ENCODE measurements around the gene ZNF462. TPM values are rescaled to one million over a fixed set of nuclear protein-coding genes. Genes with fewer than 3 reads are reported as not detected.

The ZNF462 gene
- total and polyA plus RNA-seq, 4 donors = 1.3 to 24.0 (median 9.2) TPM

GRCh38 chr9:106906129-106906528 lies 43.2 kb downstream of the ZNF462 start:
- Histone ChIP-seq H3K27ac (ENCODE audit: low read depth in 1 of 2, low read length in 2 of 2) (no peak overlapping the region), H3K9me3 (ENCODE audit: control insufficient read depth, low read length) (no peaks in the 10 kb centered on the region), H3K36me3 (ENCODE audit: control insufficient read depth in 1 of 2, insufficient read depth in 2 of 2, low read length in 1 of 2) (no peaks in the 10 kb centered on the region), H3K27me3 (ENCODE audit: control insufficient read depth in 1 of 2, insufficient read depth in 2 of 2, low read length in 1 of 2) (no peaks in the 10 kb centered on the region), H3K4me1 (ENCODE audit: control insufficient read depth in 1 of 2, insufficient read depth in 2 of 2, low read length in 2 of 2) (no peaks in the 10 kb centered on the region), H3K4me3 (ENCODE audit: low read length in 2 of 2) (no peak overlapping the region)
- WGBS, 2 donors = 55 to 71% methylated on average over 3 of the region's 3 CpGs
- ATAC-seq (ENCODE audit: low FRiP score) (no peak), DNase-seq (no peak)
- intact Hi-C loops (cut with DNase I) = no loop called here

- no peaks in the 10 kb centered on the region for H3K27me3 ChIP-seq (ENCODE audit: control insufficient read depth in 1 of 2, insufficient read depth in 2 of 2, low read length in 1 of 2)
- no peak overlapping the region for H3K27ac ChIP-seq (ENCODE audit: low read depth in 1 of 2, low read length in 2 of 2)
- H3K4me3 ChIP-seq (ENCODE audit: low read length in 2 of 2) = no peak overlapping the region
- no peaks in the 10 kb centered on the region for H3K9me3 ChIP-seq (ENCODE audit: control insufficient read depth, low read length)
- DNase-seq (no peak), ATAC-seq (ENCODE audit: low FRiP score) (no peak)
- 84 to 87% methylated on average over 6 of the region's 6 CpGs for WGBS, 2 donors
- no peaks in the 10 kb centered on the region for H3K36me3 ChIP-seq (ENCODE audit: control insufficient read depth in 1 of 2, insufficient read depth in 2 of 2, low read length in 1 of 2)
- intact Hi-C loops (cut with DNase I) = no loop called here
- H3K4me1 ChIP-seq (ENCODE audit: control insufficient read depth in 1 of 2, insufficient read depth in 2 of 2, low read length in 2 of 2) = no peaks in the 10 kb centered on the region
Measured at GRCh38 chr9:106911951-106912350, 49.0 kb downstream of the ZNF462 start.

- no peak overlapping the region for H3K27ac ChIP-seq (ENCODE audit: low read depth in 1 of 2, low read length in 2 of 2)
- ATAC-seq (ENCODE audit: low FRiP score) (no peak), DNase-seq (no peak)
- no peak overlapping the region for H3K4me3 ChIP-seq (ENCODE audit: low read length in 2 of 2)
- H3K36me3 ChIP-seq (ENCODE audit: control insufficient read depth in 1 of 2, insufficient read depth in 2 of 2, low read length in 1 of 2) = no peaks in the 10 kb centered on the region
- intact Hi-C loops (cut with DNase I) = no loop called here
- no peaks in the 10 kb centered on the region for H3K4me1 ChIP-seq (ENCODE audit: control insufficient read depth in 1 of 2, insufficient read depth in 2 of 2, low read length in 2 of 2)
- H3K9me3 ChIP-seq (ENCODE audit: control insufficient read depth, low read length) = no peaks in the 10 kb centered on the region
- no peaks in the 10 kb centered on the region for H3K27me3 ChIP-seq (ENCODE audit: control insufficient read depth in 1 of 2, insufficient read depth in 2 of 2, low read length in 1 of 2)
- WGBS, 2 donors = 81 to 85% methylated on average over 5 of the region's 5 CpGs
Measured at GRCh38 chr9:106913276-106913675, 50.3 kb downstream of the ZNF462 start.

- no peak overlapping the region for H3K27ac ChIP-seq (ENCODE audit: low read depth in 1 of 2, low read length in 2 of 2)
- H3K4me3 ChIP-seq (ENCODE audit: low read length in 2 of 2) = no peak overlapping the region
- no peaks in the 10 kb centered on the region for H3K27me3 ChIP-seq (ENCODE audit: control insufficient read depth in 1 of 2, insufficient read depth in 2 of 2, low read length in 1 of 2)
- H3K9me3 ChIP-seq (ENCODE audit: control insufficient read depth, low read length) = no peaks in the 10 kb centered on the region
- peaks cover 0 to under 1% of the 10 kb centered on the region in 2 donors for H3K4me1 ChIP-seq (ENCODE audit: control insufficient read depth in 1 of 2, insufficient read depth in 2 of 2, low read length in 2 of 2)
- ATAC-seq (ENCODE audit: low FRiP score) (no peak), DNase-seq (no peak)
- no peaks in the 10 kb centered on the region for H3K36me3 ChIP-seq (ENCODE audit: control insufficient read depth in 1 of 2, insufficient read depth in 2 of 2, low read length in 1 of 2)
- intact Hi-C loops (cut with DNase I) = no loop called here
- WGBS, 2 donors = 86 to 97% methylated on average over 3 of the region's 3 CpGs
Measured at GRCh38 chr9:106915851-106916250, 52.9 kb downstream of the ZNF462 start.

GRCh38 chr9:106916466-106917235 lies 53.7 kb downstream of the ZNF462 start:
- Histone ChIP-seq H3K36me3 (ENCODE audit: control insufficient read depth in 1 of 2, insufficient read depth in 2 of 2, low read length in 1 of 2) (no peaks in the 10 kb centered on the region), H3K27me3 (ENCODE audit: control insufficient read depth in 1 of 2, insufficient read depth in 2 of 2, low read length in 1 of 2) (no peaks in the 10 kb centered on the region), H3K4me3 (ENCODE audit: low read length in 2 of 2) (no peak overlapping the region), H3K27ac (ENCODE audit: low read depth in 1 of 2, low read length in 2 of 2) (no peak overlapping the region), H3K9me3 (ENCODE audit: control insufficient read depth, low read length) (no peaks in the 10 kb centered on the region), H3K4me1 (ENCODE audit: control insufficient read depth in 1 of 2, insufficient read depth in 2 of 2, low read length in 2 of 2) (peaks cover 0 to 6% of the 10 kb centered on the region in 2 donors)
- DNase-seq = no peak
- WGBS, 2 donors = 54 to 63% methylated on average over 8 of the region's 8 CpGs
- ATAC-seq (ENCODE audit: low FRiP score) = no peak
- intact Hi-C loops (cut with DNase I) = no loop called here

- no peaks in the 10 kb centered on the region for H3K9me3 ChIP-seq (ENCODE audit: control insufficient read depth, low read length)
- no peaks in the 10 kb centered on the region for H3K27me3 ChIP-seq (ENCODE audit: control insufficient read depth in 1 of 2, insufficient read depth in 2 of 2, low read length in 1 of 2)
- DNase-seq (no peak), ATAC-seq (ENCODE audit: low FRiP score) (no peak)
- no peak overlapping the region for H3K27ac ChIP-seq (ENCODE audit: low read depth in 1 of 2, low read length in 2 of 2)
- H3K4me1 ChIP-seq (ENCODE audit: control insufficient read depth in 1 of 2, insufficient read depth in 2 of 2, low read length in 2 of 2) = peaks cover 0 to 6% of the 10 kb centered on the region in 2 donors
- no peaks in the 10 kb centered on the region for H3K36me3 ChIP-seq (ENCODE audit: control insufficient read depth in 1 of 2, insufficient read depth in 2 of 2, low read length in 1 of 2)
- 98 to 99% methylated on average over 5 of the region's 5 CpGs for WGBS, 2 donors
- no peak overlapping the region for H3K4me3 ChIP-seq (ENCODE audit: low read length in 2 of 2)
- intact Hi-C loops (cut with DNase I) = no loop called here
Measured at GRCh38 chr9:106918825-106919509, 56.0 kb downstream of the ZNF462 start.

GRCh38 chr9:106920091-106920490 lies 57.1 kb downstream of the ZNF462 start:
- DNase-seq = no peak
- Histone ChIP-seq H3K27ac (ENCODE audit: low read depth in 1 of 2, low read length in 2 of 2) (no peak overlapping the region), H3K4me1 (ENCODE audit: control insufficient read depth in 1 of 2, insufficient read depth in 2 of 2, low read length in 2 of 2) (peaks cover 0 to 6% of the 10 kb centered on the region in 2 donors)

GRCh38 chr9:106920701-106921283 lies 57.8 kb downstream of the ZNF462 start:
- peaks cover 0 to 6% of the 10 kb centered on the region in 2 donors for H3K4me1 ChIP-seq (ENCODE audit: control insufficient read depth in 1 of 2, insufficient read depth in 2 of 2, low read length in 2 of 2)
- H3K27ac ChIP-seq (ENCODE audit: low read depth in 1 of 2, low read length in 2 of 2) = no peak overlapping the region
- no peak for ATAC-seq (ENCODE audit: low FRiP score)
- H3K36me3 ChIP-seq (ENCODE audit: control insufficient read depth in 1 of 2, insufficient read depth in 2 of 2, low read length in 1 of 2) = peaks cover 0 to 3% of the 10 kb centered on the region in 2 donors
- intact Hi-C loops (cut with DNase I) = no loop called here
- no peak for DNase-seq
- H3K27me3 ChIP-seq (ENCODE audit: control insufficient read depth in 1 of 2, insufficient read depth in 2 of 2, low read length in 1 of 2) = no peaks in the 10 kb centered on the region
- H3K4me3 ChIP-seq (ENCODE audit: low read length in 2 of 2) = no peak overlapping the region
- H3K9me3 ChIP-seq (ENCODE audit: control insufficient read depth, low read length) = no peaks in the 10 kb centered on the region
- 62 to 67% methylated on average over 4 of the region's 4 CpGs for WGBS, 2 donors

More at GRCh38 chr9:106920091-106920490, 57.1 kb downstream of the ZNF462 start:
- Histone ChIP-seq H3K27me3 (ENCODE audit: control insufficient read depth in 1 of 2, insufficient read depth in 2 of 2, low read length in 1 of 2) (no peaks in the 10 kb centered on the region), H3K4me3 (ENCODE audit: low read length in 2 of 2) (no peak overlapping the region), H3K9me3 (ENCODE audit: control insufficient read depth, low read length) (no peaks in the 10 kb centered on the region), H3K36me3 (ENCODE audit: control insufficient read depth in 1 of 2, insufficient read depth in 2 of 2, low read length in 1 of 2) (no peaks in the 10 kb centered on the region)
- 93 to 96% methylated on average over 4 of the region's 4 CpGs for WGBS, 2 donors
- ATAC-seq (ENCODE audit: low FRiP score) = no peak
- intact Hi-C loops (cut with DNase I) = no loop called here
